ENCODE measurements around the gene SHANK1. TPM values are rescaled to one million over a fixed set of nuclear protein-coding genes. Genes with fewer than 3 reads are reported as not detected.

SHANK1 gene
- total RNA-seq, 6 donors from 2014 or later: 0.40 to 0.54 TPM; not detected in 4

- peaks cover 0 to under 1% (median 0%) of the 10 kb centered on the region in 4 donors for H3K4me1 ChIP-seq
- no peak for ATAC-seq (ENCODE audit: low FRiP score in 2 of 2)
- TF ChIP-seq CTCF (IDR thresholded peaks at IDR 0.05) (no peak), POLR2AphosphoS5 (IDR thresholded peaks at IDR 0.05) (no peak), POLR2A (IDR thresholded peaks at IDR 0.05) (no peak), EP300 (IDR thresholded peaks at IDR 0.05) (no peak)
- H3K27ac ChIP-seq: no peak overlapping the region
- WGBS, 2 donors: 53 to 69% methylated on average over 6 of the region's 6 CpGs
- no peak for DNase-seq
- H3K36me3 ChIP-seq: no peaks in the 10 kb centered on the region
- H3K4me3 ChIP-seq: no peak overlapping the region
- H3K27me3 ChIP-seq: peaks cover 0 to 8% (median 1%) of the 10 kb centered on the region in 4 donors
- no peaks in the 10 kb centered on the region for H3K9me3 ChIP-seq
Measured at GRCh38 chr19:50712833-50713232, 6.8 kb downstream of the SHANK1 start.

DNA sequence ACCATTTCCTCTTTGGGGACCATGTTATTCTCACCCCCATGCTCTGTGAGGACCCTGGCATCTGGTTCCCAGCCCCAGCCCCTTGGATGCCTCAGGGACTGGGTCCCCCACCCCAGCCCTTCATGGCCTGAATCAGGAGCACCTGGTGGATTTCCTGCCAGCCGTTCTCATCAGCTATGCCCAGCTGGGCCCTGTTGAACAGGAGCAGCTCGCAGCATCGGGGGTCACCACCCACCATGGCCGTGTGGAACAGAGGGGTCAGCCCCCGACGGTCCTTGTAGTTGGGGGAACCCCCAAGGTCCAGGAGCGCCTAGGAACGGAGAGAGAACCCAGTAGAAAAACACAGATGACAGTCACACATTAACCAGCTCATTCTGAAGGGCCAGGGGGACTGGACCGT lies 7.8 kb downstream of the SHANK1 start:
- Histone ChIP-seq H3K4me3 (no peak overlapping the region), H3K36me3 (no peaks in the 10 kb centered on the region), H3K27ac (no peak overlapping the region), H3K9me3 (no peaks in the 10 kb centered on the region), H3K27me3 (no peaks in the 10 kb centered on the region), H3K4me1 (no peaks in the 10 kb centered on the region)
- DNase-seq (no peak), ATAC-seq (ENCODE audit: low FRiP score in 2 of 2) (no peak)
- WGBS, 2 donors: 50 to 67% methylated on average over 1 to 6 of the region's 9 CpGs
- TF ChIP-seq EP300 (IDR thresholded peaks at IDR 0.05) (no peak), POLR2AphosphoS5 (IDR thresholded peaks at IDR 0.05) (no peak), CTCF (IDR thresholded peaks at IDR 0.05) (no peak), POLR2A (IDR thresholded peaks at IDR 0.05) (no peak)

GRCh38 chr19:50711196-50711595 lies 8.4 kb downstream of the SHANK1 start:
- no peaks in the 10 kb centered on the region for H3K4me1 ChIP-seq
- no peak overlapping the region for H3K4me3 ChIP-seq
- TF ChIP-seq POLR2AphosphoS5 (IDR thresholded peaks at IDR 0.05): no peak
- TF ChIP-seq EP300 (IDR thresholded peaks at IDR 0.05): no peak
- TF ChIP-seq POLR2A (IDR thresholded peaks at IDR 0.05): no peak
- no peak for TF ChIP-seq CTCF (IDR thresholded peaks at IDR 0.05)
- no peaks in the 10 kb centered on the region for H3K9me3 ChIP-seq
- no peaks in the 10 kb centered on the region for H3K27me3 ChIP-seq
- WGBS, 2 donors: 80 to 83% methylated on average over 9 to 11 of the region's 11 CpGs
- no peak overlapping the region for H3K27ac ChIP-seq
- DNase-seq: no peak
- H3K36me3 ChIP-seq: no peaks in the 10 kb centered on the region
- no peak for ATAC-seq (ENCODE audit: low FRiP score in 2 of 2)

GRCh38 chr19:50710612-50711011 lies 9.0 kb downstream of the SHANK1 start:
- H3K36me3 ChIP-seq: no peaks in the 10 kb centered on the region
- ATAC-seq (ENCODE audit: low FRiP score in 2 of 2) (no peak), DNase-seq (no peak)
- no peak for TF ChIP-seq EP300 (IDR thresholded peaks at IDR 0.05)
- no peak for TF ChIP-seq POLR2AphosphoS5 (IDR thresholded peaks at IDR 0.05)
- no peak for TF ChIP-seq POLR2A (IDR thresholded peaks at IDR 0.05)
- TF ChIP-seq CTCF (IDR thresholded peaks at IDR 0.05): no peak
- H3K9me3 ChIP-seq: no peaks in the 10 kb centered on the region
- H3K27me3 ChIP-seq: no peaks in the 10 kb centered on the region
- WGBS, 2 donors: 71 to 81% methylated on average over 5 of the region's 5 CpGs
- no peaks in the 10 kb centered on the region for H3K4me1 ChIP-seq
- H3K4me3 ChIP-seq: no peak overlapping the region
- H3K27ac ChIP-seq: no peak overlapping the region

DNA sequence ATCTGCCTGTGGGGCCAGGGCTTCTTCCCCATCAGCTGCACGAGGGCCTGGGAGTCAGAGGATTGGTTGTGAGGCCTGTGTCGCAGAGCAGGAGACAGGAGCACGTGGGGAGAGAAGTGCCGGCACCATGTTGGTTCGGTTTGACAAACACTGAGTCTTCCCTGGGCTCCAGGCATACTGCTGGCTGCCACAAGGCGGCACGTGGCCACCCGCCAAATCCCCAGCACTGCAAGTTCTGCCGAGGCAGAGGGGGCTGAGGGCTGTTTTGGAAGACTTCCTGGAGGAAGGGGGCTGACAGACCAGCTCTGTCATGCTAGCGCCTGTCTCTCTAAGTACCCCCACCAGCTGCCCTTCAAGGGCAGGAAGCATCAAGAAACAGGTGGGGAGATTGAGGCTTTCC lies 9.5 kb downstream of the SHANK1 start:
- no peak overlapping the region for H3K27ac ChIP-seq
- no peak overlapping the region for H3K4me3 ChIP-seq
- ATAC-seq (ENCODE audit: low FRiP score in 2 of 2) (no peak), DNase-seq (no peak)
- no peaks in the 10 kb centered on the region for H3K4me1 ChIP-seq
- 34 to 55% methylated on average over 8 to 10 of the region's 10 CpGs for WGBS, 2 donors
- no peaks in the 10 kb centered on the region for H3K27me3 ChIP-seq
- TF ChIP-seq POLR2A (IDR thresholded peaks at IDR 0.05) (no peak), EP300 (IDR thresholded peaks at IDR 0.05) (no peak), POLR2AphosphoS5 (IDR thresholded peaks at IDR 0.05) (no peak), CTCF (IDR thresholded peaks at IDR 0.05) (no peak)
- H3K36me3 ChIP-seq: no peaks in the 10 kb centered on the region
- H3K9me3 ChIP-seq: no peaks in the 10 kb centered on the region

Measured in upper lobe of left lung (tissue), 6 donors.